HUES64 (cell line): ENCODE measurements around the gene IRX5.

ENCODE experiments used
- H3K27ac ChIP-seq: 2 replicates; pipeline ENCODE4 v1.7.0; 2013; ENCODE audit warnings: low read depth, low read length, inconsistent platforms
- H3K27me3 ChIP-seq: 2 replicates; pipeline ENCODE4 v1.6.1; 2013; ENCODE audit warnings: mild to moderate bottlenecking, low read length; ENCODE audit not compliant: insufficient read depth
- H3K36me3 ChIP-seq: 2 replicates; pipeline ENCODE4 v1.6.1; 2013; ENCODE audit warnings: mild to moderate bottlenecking, low read length; ENCODE audit not compliant: insufficient read depth
- H3K4me1 ChIP-seq: 2 replicates; pipeline ENCODE4 v1.6.1; 2013; ENCODE audit warnings: mild to moderate bottlenecking, low read length, moderate library complexity; ENCODE audit not compliant: insufficient read depth
- H3K4me3 ChIP-seq: 2 replicates; pipeline ENCODE4 v1.5.1; 2013; ENCODE audit warnings: mild to moderate bottlenecking, low read length, moderate library complexity
- H3K9ac ChIP-seq: 2 replicates; pipeline ENCODE4 v1.6.1; 2013; ENCODE audit warnings: mild to moderate bottlenecking, low read depth, low read length
- H3K9me3 ChIP-seq: 2 replicates; pipeline ENCODE4 v1.6.1; 2013; ENCODE audit warnings: low read depth, low read length; ENCODE audit not compliant: insufficient read depth
- WGBS: fragments of 150-250, 120-280 bp; methylation state at CpG from one replicate; pipeline ENCODE4 v1.1.7; 2013; ENCODE audit warnings: missing lambda C conversion rate; 5-methylcytosine and 5-hydroxymethylcytosine counted together

IRX5 gene

GRCh38 chr16:54954220-54954619, 23.6 kb downstream of the IRX5 start:
- Histone ChIP-seq H3K27ac (no peak overlapping the region), H3K4me1 (no peaks in the 10 kb centered on the region), H3K9me3 (no peaks in the 10 kb centered on the region), H3K27me3 (peaks cover 7% of the 10 kb centered on the region; the same call in 1 of the 2 replicates), H3K9ac (no peak overlapping the region), H3K36me3 (no peaks in the 10 kb centered on the region), H3K4me3 (no peak overlapping the region)
- WGBS, result 82% methylated on average over 1 of the region's 3 CpGs

- H3K4me3 ChIP-seq, result no peak overlapping the region
- peaks cover 7% of the 10 kb centered on the region; the same call in 1 of the 2 replicates for H3K27me3 ChIP-seq
- no peak overlapping the region for H3K9ac ChIP-seq
- H3K27ac ChIP-seq, result no peak overlapping the region
- H3K9me3 ChIP-seq, result no peaks in the 10 kb centered on the region
- no peaks in the 10 kb centered on the region for H3K36me3 ChIP-seq
- no peaks in the 10 kb centered on the region for H3K4me1 ChIP-seq
Measured at GRCh38 chr16:54955757-54956156, 25.1 kb downstream of the IRX5 start.

GRCh38 chr16:54957403-54958166, 26.9 kb downstream of the IRX5 start:
- Histone ChIP-seq H3K9ac (no peak overlapping the region), H3K9me3 (no peaks in the 10 kb centered on the region), H3K27me3 (0 out of 2 replicates have a peak, but pooled peaks cover 2% of the 10 kb centered on the region), H3K36me3 (no peaks in the 10 kb centered on the region), H3K27ac (no peak overlapping the region), H3K4me1 (no peaks in the 10 kb centered on the region), H3K4me3 (no peak overlapping the region)
- 97% methylated on average over 2 of the region's 2 CpGs for WGBS

DNA sequence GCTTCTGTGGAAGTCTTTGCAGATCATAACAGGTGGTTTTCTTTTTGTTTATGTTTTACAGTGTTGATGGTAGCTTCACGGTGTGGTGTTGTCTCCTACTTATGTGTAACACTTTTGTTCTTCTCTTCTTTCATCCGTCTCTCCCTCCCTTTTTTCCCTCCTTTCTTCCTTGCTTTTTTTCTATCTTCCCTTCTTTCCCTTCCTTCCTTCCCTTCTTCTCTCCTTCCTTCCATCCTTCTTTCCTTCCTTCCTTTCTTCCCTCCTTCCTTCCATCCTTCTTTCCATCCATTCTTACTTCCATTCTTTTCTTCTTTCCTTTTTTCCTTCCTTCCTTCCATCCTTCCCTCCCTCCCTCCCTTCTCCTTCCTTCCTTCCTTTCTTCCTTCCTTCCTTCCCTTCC, 31.4 kb downstream of the IRX5 start:
- no peak overlapping the region for H3K4me3 ChIP-seq
- WGBS, result 98% methylated on average over 2 of the region's 2 CpGs
- no peaks in the 10 kb centered on the region for H3K27me3 ChIP-seq
- no peaks in the 10 kb centered on the region for H3K36me3 ChIP-seq
- no peak overlapping the region for H3K9ac ChIP-seq
- no peaks in the 10 kb centered on the region for H3K4me1 ChIP-seq
- H3K9me3 ChIP-seq, result no peaks in the 10 kb centered on the region
- no peak overlapping the region for H3K27ac ChIP-seq

DNA sequence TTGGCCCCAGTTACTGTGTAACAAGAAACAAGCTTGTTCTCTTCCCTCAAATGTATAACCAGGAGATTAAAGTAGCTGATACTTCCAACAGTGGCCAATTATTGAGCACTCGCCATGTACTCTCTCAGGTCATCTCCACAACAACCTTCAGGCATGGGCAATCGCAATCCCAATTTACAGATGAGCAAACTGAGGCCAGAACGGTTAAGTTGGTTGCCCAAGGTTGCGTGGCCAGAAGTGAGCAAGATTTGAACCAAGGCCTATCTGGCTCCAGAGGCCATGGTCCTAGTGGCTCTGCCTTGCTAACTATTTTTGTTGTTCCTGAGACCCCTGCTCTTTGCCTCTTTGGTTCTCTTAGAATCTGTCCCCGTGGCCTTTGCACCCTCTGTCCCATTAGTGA, 33.6 kb downstream of the IRX5 start:
- Histone ChIP-seq H3K27me3 (no peaks in the 10 kb centered on the region), H3K4me3 (no peak overlapping the region), H3K9me3 (no peaks in the 10 kb centered on the region), H3K27ac (no peak overlapping the region), H3K36me3 (no peaks in the 10 kb centered on the region), H3K4me1 (no peaks in the 10 kb centered on the region), H3K9ac (no peak overlapping the region)
- WGBS, result 93% methylated on average over 5 of the region's 5 CpGs

DNA sequence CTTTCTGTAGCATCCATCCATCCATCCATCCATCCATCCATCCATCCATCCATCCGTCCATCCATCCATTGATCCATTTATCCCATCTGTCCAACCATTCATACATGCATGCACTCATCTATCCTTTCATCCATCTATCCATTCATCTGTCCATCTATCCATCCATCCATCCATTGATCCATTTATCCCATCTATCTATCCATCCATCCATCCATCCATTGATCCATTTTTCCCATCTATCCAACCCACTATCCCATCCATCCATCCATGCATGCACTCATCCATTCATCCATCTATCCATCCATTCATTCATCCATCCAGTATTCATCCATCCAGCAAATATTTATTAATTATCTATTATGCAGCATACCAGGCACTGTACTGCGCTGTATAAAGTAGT, 34.8 kb downstream of the IRX5 start:
- no peak overlapping the region for H3K27ac ChIP-seq
- no peaks in the 10 kb centered on the region for H3K4me1 ChIP-seq
- no peak overlapping the region for H3K9ac ChIP-seq
- H3K36me3 ChIP-seq, result no peaks in the 10 kb centered on the region
- WGBS, result 97% methylated on average over 2 of the region's 2 CpGs
- H3K27me3 ChIP-seq, result no peaks in the 10 kb centered on the region
- H3K9me3 ChIP-seq, result no peaks in the 10 kb centered on the region
- H3K4me3 ChIP-seq, result no peak overlapping the region

DNA sequence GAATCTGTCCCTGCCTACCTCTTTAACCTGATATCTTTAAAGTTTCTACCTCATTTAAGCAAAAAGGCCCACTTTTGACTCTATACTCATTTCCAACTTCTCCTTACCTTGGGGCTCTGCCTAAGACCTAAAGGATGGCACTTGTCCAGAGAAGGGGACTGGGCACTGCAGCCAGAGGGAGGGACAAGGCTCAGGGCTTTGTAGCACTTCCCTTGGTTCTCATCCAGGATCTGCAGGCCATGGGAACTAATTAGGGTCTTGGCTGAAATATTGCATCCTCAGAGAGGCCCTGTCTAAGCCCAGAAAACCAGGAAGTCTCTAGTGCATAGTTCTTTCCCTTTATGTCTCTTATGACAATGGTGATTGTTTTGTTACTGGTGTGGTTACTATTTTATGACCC, 37.3 kb downstream of the IRX5 start:
- Histone ChIP-seq H3K27me3 (no peaks in the 10 kb centered on the region), H3K27ac (no peak overlapping the region), H3K36me3 (no peaks in the 10 kb centered on the region), H3K9ac (no peak overlapping the region), H3K9me3 (no peaks in the 10 kb centered on the region), H3K4me1 (no peaks in the 10 kb centered on the region), H3K4me3 (no peak overlapping the region)

DNA sequence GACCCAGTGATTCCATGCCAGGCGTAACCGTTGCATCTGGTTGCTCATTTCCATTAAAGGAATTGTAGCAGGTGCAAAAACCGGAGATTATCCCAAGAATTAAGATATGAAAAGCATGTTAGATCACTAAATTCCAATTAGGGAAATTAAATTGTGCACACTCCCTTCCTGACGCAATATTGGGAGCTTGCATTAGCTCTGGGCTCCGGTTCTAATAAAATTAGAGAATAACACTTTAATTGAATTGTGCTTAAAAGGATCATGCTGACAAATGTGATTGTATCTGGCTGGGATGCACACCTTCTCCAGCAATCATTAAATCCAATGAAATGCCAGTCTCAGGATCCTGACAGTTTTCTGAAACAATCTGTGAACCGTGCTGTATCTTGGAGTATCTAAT, 38.1 kb downstream of the IRX5 start:
- Histone ChIP-seq H3K4me3 (no peak overlapping the region), H3K9me3 (no peaks in the 10 kb centered on the region), H3K36me3 (no peaks in the 10 kb centered on the region), H3K27me3 (no peaks in the 10 kb centered on the region), H3K27ac (no peak overlapping the region), H3K4me1 (no peaks in the 10 kb centered on the region), H3K9ac (no peak overlapping the region)
- WGBS, result 95% methylated on average over 6 of the region's 6 CpGs

DNA sequence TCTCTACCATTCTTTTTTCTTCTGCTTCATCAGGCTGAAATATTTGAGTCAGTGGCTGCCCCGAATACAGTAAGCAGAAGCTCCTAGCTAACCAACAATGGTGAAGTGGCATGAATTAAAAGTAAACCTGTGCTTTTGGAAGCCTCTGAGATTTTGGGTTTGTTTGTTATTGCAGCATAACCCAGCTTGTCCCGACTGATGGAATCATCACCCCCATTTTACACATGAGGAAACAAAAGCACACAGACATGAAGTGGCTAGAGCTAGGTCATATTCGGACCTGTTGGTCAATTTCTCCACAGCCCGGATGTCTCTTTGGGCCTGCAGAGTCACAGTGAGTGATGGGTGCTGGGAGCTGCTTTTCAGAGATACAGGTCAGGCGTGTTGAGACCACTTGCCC, 39.4 kb downstream of the IRX5 start:
- H3K4me3 ChIP-seq, result no peak overlapping the region
- 95% methylated on average over 5 of the region's 5 CpGs for WGBS
- no peaks in the 10 kb centered on the region for H3K4me1 ChIP-seq
- H3K27ac ChIP-seq, result no peak overlapping the region
- H3K27me3 ChIP-seq, result no peaks in the 10 kb centered on the region
- no peak overlapping the region for H3K9ac ChIP-seq
- no peaks in the 10 kb centered on the region for H3K36me3 ChIP-seq
- no peaks in the 10 kb centered on the region; the same call in 1 of the 2 replicates for H3K9me3 ChIP-seq

GRCh38 chr16:54974367-54974766, 43.7 kb downstream of the IRX5 start:
- WGBS, result 92% methylated on average over 5 of the region's 5 CpGs
- Histone ChIP-seq H3K4me1 (no peaks in the 10 kb centered on the region), H3K9me3 (no peaks in the 10 kb centered on the region; the same call in 1 of the 2 replicates), H3K27ac (no peak overlapping the region), H3K4me3 (no peak overlapping the region), H3K27me3 (no peaks in the 10 kb centered on the region), H3K36me3 (no peaks in the 10 kb centered on the region), H3K9ac (no peak overlapping the region)

- H3K4me1 ChIP-seq, result no peaks in the 10 kb centered on the region
- no peak overlapping the region for H3K4me3 ChIP-seq
- 93% methylated on average over 12 of the region's 13 CpGs for WGBS
- H3K27me3 ChIP-seq, result no peaks in the 10 kb centered on the region
- H3K27ac ChIP-seq, result no peak overlapping the region
- H3K36me3 ChIP-seq, result no peaks in the 10 kb centered on the region
- H3K9ac ChIP-seq, result no peak overlapping the region
- H3K9me3 ChIP-seq, result no peaks in the 10 kb centered on the region; the same call in 1 of the 2 replicates
Measured at GRCh38 chr16:54976651-54977200, 46.1 kb downstream of the IRX5 start.
